GM10248 (cell line): ENCODE results near the gene PIF1.

Experiments
- CTCF ChIA-PET: fragments of 300-600 bp; sonication (Branson Sonifier 250); formaldehyde crosslinking; extraction: SDS; loops from one replicate; lab custom pipeline; 2021; ENCODE audit warnings: antibody characterized with exemption; lab: Yijun Ruan, JAX
- POLR2A ChIA-PET: fragments of 350-650 bp; sonication (Branson Sonifier 250); formaldehyde crosslinking; extraction: SDS; loops from one replicate; lab custom pipeline; 2020; ENCODE audit warnings: antibody characterized with exemption; lab: Yijun Ruan, JAX
- DNase-seq: peaks from one replicate; pipeline ENCODE4 v3.0.0; 2012; ENCODE audit errors: extremely low spot score
- CTCF ChIP-seq: IDR thresholded peaks from 2 replicates; pipeline ENCODE4 v1.5.1; 2012; ENCODE audit warnings: mild to moderate bottlenecking, low read depth; ENCODE audit errors: extremely low read depth, missing control alignments, control extremely low read depth

PIF1 gene

GRCh38 chr15:64809649-64810496 lies 15.6 kb downstream of the PIF1 start:
- ChIA-PET CTCF (interaction anchor here (0.6 to 16.8 kb wide), 45 partner anchors 8 to 301 kb away, joined by 3 to 300 read pairs (median 5); partner anchors contain the start of gene PIF1), POLR2A (no interaction called here)
- DNase-seq = peak; percentile 86
- TF ChIP-seq CTCF = peak; percentile 96

GRCh38 chr15:64808785-64809453 lies 16.5 kb downstream of the PIF1 start:
- ChIA-PET CTCF (interaction anchor here (0.7 to 16.8 kb wide), 33 partner anchors 7 to 302 kb away, joined by 3 to 300 read pairs (median 7); partner anchors contain the start of gene PIF1), POLR2A (no interaction called here)

GRCh38 chr15:64807751-64808222 lies 17.7 kb downstream of the PIF1 start:
- TF ChIP-seq CTCF = no peak
- ChIA-PET CTCF (interaction anchor here (1.0 to 16.8 kb wide), 4 partner anchors 12 to 72 kb away, joined by 3 to 300 read pairs (median 5); no protein-coding TSS in a partner anchor), POLR2A (no interaction called here)
- DNase-seq = no peak

More at GRCh38 chr15:64808785-64809453, 16.5 kb downstream of the PIF1 start:
- peak; percentile 7 for DNase-seq
- TF ChIP-seq CTCF = no peak

GRCh38 chr15:64807051-64807749 lies 18.2 kb downstream of the PIF1 start:
- ChIA-PET CTCF (interaction anchor here (1.0 to 16.8 kb wide), 5 partner anchors 11 to 156 kb away, joined by 3 to 300 read pairs (median 4); no protein-coding TSS in a partner anchor), POLR2A (no interaction called here)
- no peak for TF ChIP-seq CTCF
- DNase-seq = no peak

GRCh38 chr15:64806509-64806908 lies 18.9 kb downstream of the PIF1 start:
- DNase-seq = no peak
- ChIA-PET CTCF (interaction anchor here (1.1 to 16.8 kb wide), 2 partner anchors 70 to 155 kb away, joined by 3 to 300 read pairs; no protein-coding TSS in a partner anchor), POLR2A (no interaction called here)
- no peak for TF ChIP-seq CTCF
